ENCODE measurements around the gene RBPJ.

Gene RBPJ

GRCh38 chr4:26424153-26424552 is 103.3 kb downstream of the RBPJ start:
- no peak for DNase-seq

GRCh38 chr4:26424838-26425237 is 104.0 kb downstream of the RBPJ start:
- no peak for DNase-seq

GRCh38 chr4:26425953-26426352 is 105.1 kb downstream of the RBPJ start:
- no peak for DNase-seq

- DNase-seq = no peak
Measured at GRCh38 chr4:26426892-26427291, 106.1 kb downstream of the RBPJ start.

- DNase-seq = no peak
Measured at GRCh38 chr4:26429910-26430309, 109.1 kb downstream of the RBPJ start.

GRCh38 chr4:26431461-26432180 is 110.8 kb downstream of the RBPJ start:
- no peak for DNase-seq

- no peak for DNase-seq
Measured at GRCh38 chr4:26432419-26432818, 111.6 kb downstream of the RBPJ start.

GRCh38 chr4:26433556-26433955 is 112.7 kb downstream of the RBPJ start:
- no peak for DNase-seq

- no peak for DNase-seq
Measured at GRCh38 chr4:26434030-26434639, 113.3 kb downstream of the RBPJ start.

GRCh38 chr4:26441102-26441501 is 120.3 kb downstream of the RBPJ start:
- DNase-seq = no peak

- no peak for DNase-seq
Measured at GRCh38 chr4:26441771-26442170, 121.0 kb downstream of the RBPJ start.

GRCh38 chr4:26447378-26447777 is 126.6 kb downstream of the RBPJ start:
- no peak for DNase-seq

GRCh38 chr4:26450418-26450817 is 129.6 kb downstream of the RBPJ start:
- DNase-seq = no peak

GRCh38 chr4:26451597-26451996 is 130.8 kb downstream of the RBPJ start:
- no peak for DNase-seq

- DNase-seq = no peak
Measured at GRCh38 chr4:26452565-26453531, 132.0 kb downstream of the RBPJ start.

- DNase-seq = no peak
Measured at GRCh38 chr4:26454961-26455360, 134.1 kb downstream of the RBPJ start.

GRCh38 chr4:26455571-26455970 is 134.8 kb downstream of the RBPJ start:
- no peak for DNase-seq

GRCh38 chr4:26457412-26457811 is 136.6 kb downstream of the RBPJ start:
- DNase-seq = no peak

GRCh38 chr4:26458157-26458561 is 137.3 kb downstream of the RBPJ start:
- DNase-seq = no peak

- DNase-seq = no peak
Measured at GRCh38 chr4:26459054-26459755, 138.4 kb downstream of the RBPJ start.

GRCh38 chr4:26459756-26460530 is 139.1 kb downstream of the RBPJ start:
- DNase-seq = no peak

- no peak for DNase-seq
Measured at GRCh38 chr4:26462874-26463273, 142.1 kb downstream of the RBPJ start.
